CD14-positive monocyte (primary cell): ENCODE data around the gene CAPSL. TPM values are rescaled to one million over a fixed set of nuclear protein-coding genes. Genes with fewer than 3 reads are reported as not detected.
A peak's percentile ranks its signal among the peaks of the same experiment; 100 is the strongest.
"Not testable (repeated sequence)": the region's sequence is repeated elsewhere in the genome, so short reads cannot be mapped to it uniquely, and the experiment has no call there.

Experiments
- DNase-seq, 3 donors: peaks; one replicate each; pipeline ENCODE4 v3.0.0-alpha.2; 2011 to 2022
- H2AFZ ChIP-seq: 2 replicates; pipeline ENCODE4 v1.6.0; 2012; ENCODE audit warnings: mild to moderate bottlenecking, low read depth, low read length, inconsistent platforms; ENCODE audit not compliant: insufficient read depth, poor library complexity, severe bottlenecking
- H3K27ac ChIP-seq, 2 donors: 1 replicate in 1 of 2; 2 replicates in 1 of 2; pipeline ENCODE4 v1.5.1; 2012 to 2013; ENCODE audit warnings: low read length in 2 of 2, control low read depth in 1 of 2, inconsistent platforms in 1 of 2, low read depth in 1 of 2, mild to moderate bottlenecking in 1 of 2
- H3K27me3 ChIP-seq, 2 donors: one replicate each; pipeline versions ENCODE4 v1.6.0 to v1.6.1; 2011 to 2013; ENCODE audit warnings: low read length in 2 of 2; ENCODE audit not compliant: control insufficient read depth in 2 of 2, insufficient read depth in 2 of 2
- H3K36me3 ChIP-seq, 2 donors: replicated peaks in 1 of 2; 1 replicate in 1 of 2; 2 replicates in 1 of 2; pipeline versions ENCODE4 v1.5.1 to v1.6.1; 2012 to 2013; ENCODE audit warnings: low read length in 2 of 2, control low read depth in 1 of 2, inconsistent platforms in 1 of 2, mild to moderate bottlenecking in 1 of 2; ENCODE audit not compliant: insufficient read depth in 2 of 2, control insufficient read depth in 1 of 2
- H3K4me1 ChIP-seq, 2 donors: 1 replicate in 1 of 2; 2 replicates in 1 of 2; pipeline versions ENCODE4 v1.5.1 to v1.6.1; 2012 to 2013; ENCODE audit warnings: low read length in 2 of 2, control low read depth in 1 of 2, inconsistent platforms in 1 of 2, mild to moderate bottlenecking in 1 of 2, moderate library complexity in 1 of 2; ENCODE audit not compliant: insufficient read depth in 2 of 2, control insufficient read depth in 1 of 2
- H3K4me2 ChIP-seq: replicated peaks from 2 replicates; pipeline ENCODE3; 2012; ENCODE audit warnings: low read length, moderate library complexity, mild to moderate bottlenecking; ENCODE audit not compliant: poor library complexity, severe bottlenecking; ENCODE audit errors: extremely low read depth
- H3K4me3 ChIP-seq, 3 experiments: fragments of 200-600 bp in 1 of 3; sonication (generic) in 1 of 3; replicated peaks in 1 of 3; 1 replicate in 2 of 3; 2 replicates in 1 of 3; pipeline ENCODE4 v1.5.1; 2011 to 2013; ENCODE audit warnings: low read length in 3 of 3, mild to moderate bottlenecking in 3 of 3, control low read depth in 2 of 3, low read depth in 2 of 3, inconsistent platforms in 1 of 3, moderate library complexity in 1 of 3
- H3K79me2 ChIP-seq: 2 replicates; pipeline ENCODE4 v1.6.0; 2012; ENCODE audit warnings: mild to moderate bottlenecking, control low read depth, inconsistent platforms, low read length, moderate library complexity; ENCODE audit not compliant: insufficient read depth
- H3K9ac ChIP-seq: 2 replicates; pipeline ENCODE4 v1.6.0; 2017; ENCODE audit warnings: low read length, mild to moderate bottlenecking; ENCODE audit not compliant: insufficient read depth, poor library complexity, severe bottlenecking
- H3K9me3 ChIP-seq, 2 donors: replicated peaks in 1 of 2; 1 replicate in 1 of 2; 2 replicates in 1 of 2; pipeline versions ENCODE4 v1.5.1 to v1.6.1; 2012 to 2013; ENCODE audit warnings: low read length in 2 of 2, control low read depth in 1 of 2; ENCODE audit not compliant: control insufficient read depth in 1 of 2, insufficient read depth in 1 of 2
- H4K20me1 ChIP-seq: 2 replicates; pipeline ENCODE4 v1.6.0; 2012; ENCODE audit warnings: mild to moderate bottlenecking, low read length, control low read depth, moderate library complexity; ENCODE audit not compliant: insufficient read depth
- H3K27ac Mint-ChIP-seq, 7 donors: one replicate each; pipeline ENCODE4 v1.8.0; 2020; ENCODE audit warnings: mild to moderate bottlenecking in 7 of 7, mixed read lengths in 7 of 7, moderate library complexity in 6 of 7, inconsistent platforms in 2 of 7
- H3K27me3 Mint-ChIP-seq, 3 donors: one replicate each; pipeline ENCODE4 v1.8.0; 2021 to 2022; ENCODE audit warnings: low read depth in 3 of 3, mild to moderate bottlenecking in 3 of 3, mixed read lengths in 3 of 3, moderate library complexity in 3 of 3, inconsistent platforms in 1 of 3
- H3K36me3 Mint-ChIP-seq, 2 donors: one replicate each; pipeline ENCODE4 v1.8.0; 2020; ENCODE audit warnings: mixed read lengths in 2 of 2, inconsistent platforms in 1 of 2, mild to moderate bottlenecking in 1 of 2
- H3K4me1 Mint-ChIP-seq: one replicate; pipeline ENCODE4 v1.8.0; 2020; ENCODE audit warnings: mild to moderate bottlenecking, mixed read lengths
- H3K4me3 Mint-ChIP-seq, 2 donors: one replicate each; pipeline ENCODE4 v1.8.0; 2020; ENCODE audit warnings: mild to moderate bottlenecking in 2 of 2, mixed read lengths in 2 of 2, moderate library complexity in 1 of 2
- H3K9me3 Mint-ChIP-seq, 7 donors: one replicate each; pipeline ENCODE4 v1.8.0; 2020 to 2022; ENCODE audit warnings: mixed read lengths in 7 of 7, mild to moderate bottlenecking in 6 of 7, moderate library complexity in 6 of 7, inconsistent platforms in 2 of 7
- CTCF ChIP-seq: fragments of 200-600 bp; IDR thresholded peaks from one replicate; pipeline ENCODE4 v1.8.0; 2022; ENCODE audit warnings: antibody characterized with exemption, mild to moderate bottlenecking
- WGBS: methylation state at CpG from one replicate; pipeline ENCODE4 v1.1.5; 2013; ENCODE audit warnings: missing lambda C conversion rate; ENCODE audit not compliant: insufficient coverage; 5-methylcytosine and 5-hydroxymethylcytosine counted together
- intact Hi-C, 2 donors: fragments of 100-400 bp; cut with micrococcal nuclease; formaldehyde crosslinking; loops; one replicate each; pipeline versions ENCODE4 v1.15.0 to v1.15.1; 2023
- polyA plus RNA-seq, 3 donors: library from polyadenylated mRNA; depleted of rRNA in 1 of 3; unstranded in 2 of 3; stranded (reverse) in 1 of 3; fragments of 300-500 nt in 2 of 3; fragments of >200 nt in 1 of 3; fragmentation: Illumina TruSeq in 2 of 3; gene quantifications; 1 replicate in 2 of 3; 2 replicates in 1 of 3; pipeline ENCODE4 v1.2.3, GENCODE V29; 2012 to 2021

Gene CAPSL
- polyA plus RNA-seq, 3 donors = not detected

GRCh38 chr5:35979715-35980114, 41.3 kb upstream of the CAPSL start:
- no peak overlapping the region for H3K9ac ChIP-seq
- Mint-ChIP-seq H3K27me3 (peaks cover 0 to 3% (median 1%) of the 10 kb centered on the region in 3 donors), H3K4me1 (peaks cover 18% of the 10 kb centered on the region), H3K9me3 (peaks cover 16 to 31% (median 22%) of the 10 kb centered on the region in 7 donors), H3K4me3 (no peak overlapping the region), H3K36me3 (no peaks in the 10 kb centered on the region), H3K27ac (peak overlapping the region in 2 of 7 donors; percentile 4 to 33)
- H3K36me3 ChIP-seq = no peaks in the 10 kb centered on the region
- no peaks in the 10 kb centered on the region for H4K20me1 ChIP-seq
- no peaks in the 10 kb centered on the region for H3K79me2 ChIP-seq
- H3K4me3 ChIP-seq = no peak overlapping the region
- no peak overlapping the region for H3K27ac ChIP-seq
- no peak overlapping the region for H2AFZ ChIP-seq
- DNase-seq = no peak
- H3K27me3 ChIP-seq = no peaks in the 10 kb centered on the region
- intact Hi-C loops = no loop called here
- no peak for TF ChIP-seq CTCF
- H3K4me1 ChIP-seq = peaks cover 2 to 6% of the 10 kb centered on the region in 2 donors
- H3K4me2 ChIP-seq = no peak overlapping the region
- peaks cover 11 to 16% of the 10 kb centered on the region in 2 donors for H3K9me3 ChIP-seq

- intact Hi-C loops, DNase-seq, H2AFZ ChIP-seq, H3K9me3 ChIP-seq, H3K27ac ChIP-seq, H3K36me3 Mint-ChIP-seq, H3K4me2 ChIP-seq, H3K27me3 ChIP-seq, H3K79me2 ChIP-seq, H3K4me3 ChIP-seq, H3K36me3 ChIP-seq, H3K4me3 Mint-ChIP-seq, H3K9ac ChIP-seq, H3K4me1 ChIP-seq, H3K27me3 Mint-ChIP-seq, H4K20me1 ChIP-seq: not testable (repeated sequence)
- peak; percentile 17 for TF ChIP-seq CTCF
- Mint-ChIP-seq H3K4me1 (peaks cover 18% of the 10 kb centered on the region), H3K27ac (peak overlapping the region in 1 of 7 donors; percentile 61), H3K9me3 (peaks cover 8 to 16% (median 13%) of the 10 kb centered on the region in 7 donors)
- 87% methylated on average over 1 of the region's 3 CpGs for WGBS
Measured at GRCh38 chr5:35976859-35977258, 38.4 kb upstream of the CAPSL start.
